ENCODE results near the gene LSAMP.

- TF ChIP-seq MZF1 (CRISPR knock-in tag; IDR thresholded peaks at IDR 0.05; ENCODE audit: borderline replicate concordance) (no peak), ZNF777 (CRISPR knock-in tag; IDR thresholded peaks at IDR 0.05) (no peak), ZNF333 (CRISPR knock-in tag; IDR thresholded peaks at IDR 0.05; ENCODE audit: borderline replicate concordance) (no peak), CTCF (CRISPR knock-in tag; IDR thresholded peaks at IDR 0.05) (no peak), USF2 (IDR thresholded peaks at IDR 0.05; ENCODE audit: low read depth, low read length) (no peak), USF2 (CRISPR knock-in tag; IDR thresholded peaks at IDR 0.05; ENCODE audit: borderline replicate concordance) (no peak), TCF7 (IDR thresholded peaks at IDR 0.05; ENCODE audit: low read depth) (no peak), POLR2A (IDR thresholded peaks at IDR 0.05; ENCODE audit: insufficient read depth in 1 of 2, low read depth in 2 of 2, low read length in 2 of 2) (no peak), MAFF (IDR thresholded peaks at IDR 0.05; ENCODE audit: low read depth, low read length) (no peak), YY1 (IDR thresholded peaks at IDR 0.05; ENCODE audit: insufficient read depth, insufficient replicate concordance, low read depth, low read length) (no peak), ASH2L (IDR thresholded peaks at IDR 0.05; ENCODE audit: insufficient read length, low read depth, low read length) (no peak)
Observed at GRCh38 chr3:115921711-115922110, 523.6 kb downstream of the LSAMP start.

Measured in HepG2 (cell line).